Vagina (tissue), 2 donors: ENCODE measurements around the gene AMPD3.

Experiments
- POLR2A ChIP-seq, 2 donors: fragments of 450-650 bp; IDR thresholded peaks; one replicate each; pipeline ENCODE4 v1.6.1; 2017; ENCODE audit warnings: antibody characterized with exemption in 2 of 2, mild to moderate bottlenecking in 2 of 2, moderate library complexity in 2 of 2
- POLR2AphosphoS5 ChIP-seq, 2 donors: sonication (generic); formaldehyde crosslinking; IDR thresholded peaks; one replicate each; pipeline ENCODE4 v1.9.0; 2017; ENCODE audit warnings: antibody characterized with exemption in 2 of 2, mild to moderate bottlenecking in 2 of 2, low read depth in 1 of 2; ENCODE audit not compliant: insufficient read depth in 1 of 2
- TF ChIP-seq, protein P1 (sequence below), 3 experiments: fragments of 450-650 bp in 2 of 3; fragments of 200-600 bp in 1 of 3; sonication (generic) in 1 of 3; IDR thresholded peaks; one replicate each; pipeline ENCODE4 v1.5.1; 2017 to 2019; ENCODE audit warnings: antibody characterized with exemption in 3 of 3, mild to moderate bottlenecking in 2 of 3, moderate library complexity in 2 of 3

DNA sequence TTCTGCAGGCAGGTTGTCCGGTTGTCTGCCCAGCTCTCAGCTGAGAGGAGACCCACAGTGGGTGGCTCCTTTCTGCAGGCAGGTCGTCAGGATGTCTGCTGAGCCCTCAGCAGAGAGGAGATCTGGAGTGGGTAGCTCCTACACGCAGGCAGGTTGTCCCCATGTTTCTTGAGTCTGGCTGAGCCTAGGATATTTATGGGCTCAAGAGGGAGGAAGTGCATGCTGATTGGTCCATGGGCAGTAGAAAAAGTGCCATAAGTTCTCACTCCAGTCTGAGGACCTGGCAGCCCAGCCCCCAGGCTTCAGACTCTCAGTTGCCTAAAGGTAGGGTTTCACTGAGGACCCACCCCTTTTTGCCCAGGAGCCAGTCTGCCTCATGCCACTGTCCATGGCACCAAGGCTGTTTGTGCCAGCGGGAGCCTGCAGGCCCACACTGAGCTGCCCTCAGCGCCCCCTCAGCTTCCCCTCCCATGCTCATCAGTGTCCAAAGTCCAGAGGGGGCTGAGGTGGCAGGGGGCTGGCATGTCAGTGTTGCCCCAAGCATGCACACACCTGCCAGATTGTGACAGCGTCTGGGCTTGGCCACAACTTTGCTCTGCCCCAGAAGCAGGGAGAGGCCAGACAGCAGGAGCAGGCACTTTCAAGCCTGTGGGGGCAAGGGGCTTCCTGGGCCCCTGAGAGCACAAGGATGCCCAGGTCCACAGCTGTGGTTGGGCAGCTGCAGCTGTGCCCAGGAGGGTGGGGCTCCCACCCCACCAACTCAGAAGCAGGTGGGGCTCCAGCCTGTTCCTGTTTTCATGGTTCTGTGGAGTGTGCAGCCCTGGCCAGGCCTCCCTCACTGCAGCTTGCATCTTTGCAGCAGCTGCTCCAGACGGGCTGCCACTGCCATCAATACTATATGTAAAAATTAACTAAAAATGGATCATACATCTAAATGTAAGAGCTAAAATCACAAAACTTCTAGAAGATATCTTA lies 89.7 kb downstream of the AMPD3 start:
- TF ChIP-seq, protein P1, sequence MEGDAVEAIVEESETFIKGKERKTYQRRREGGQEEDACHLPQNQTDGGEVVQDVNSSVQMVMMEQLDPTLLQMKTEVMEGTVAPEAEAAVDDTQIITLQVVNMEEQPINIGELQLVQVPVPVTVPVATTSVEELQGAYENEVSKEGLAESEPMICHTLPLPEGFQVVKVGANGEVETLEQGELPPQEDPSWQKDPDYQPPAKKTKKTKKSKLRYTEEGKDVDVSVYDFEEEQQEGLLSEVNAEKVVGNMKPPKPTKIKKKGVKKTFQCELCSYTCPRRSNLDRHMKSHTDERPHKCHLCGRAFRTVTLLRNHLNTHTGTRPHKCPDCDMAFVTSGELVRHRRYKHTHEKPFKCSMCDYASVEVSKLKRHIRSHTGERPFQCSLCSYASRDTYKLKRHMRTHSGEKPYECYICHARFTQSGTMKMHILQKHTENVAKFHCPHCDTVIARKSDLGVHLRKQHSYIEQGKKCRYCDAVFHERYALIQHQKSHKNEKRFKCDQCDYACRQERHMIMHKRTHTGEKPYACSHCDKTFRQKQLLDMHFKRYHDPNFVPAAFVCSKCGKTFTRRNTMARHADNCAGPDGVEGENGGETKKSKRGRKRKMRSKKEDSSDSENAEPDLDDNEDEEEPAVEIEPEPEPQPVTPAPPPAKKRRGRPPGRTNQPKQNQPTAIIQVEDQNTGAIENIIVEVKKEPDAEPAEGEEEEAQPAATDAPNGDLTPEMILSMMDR (IDR thresholded peaks at IDR 0.05), result no peak
- TF ChIP-seq POLR2A (IDR thresholded peaks at IDR 0.05), result no peak
- TF ChIP-seq POLR2AphosphoS5 (IDR thresholded peaks at IDR 0.05; ENCODE audit: insufficient read depth in 1 of 2, low read depth in 1 of 2), result no peak
